IMR-90 (cell line): ENCODE measurements around the gene TMEM62. TPM values are rescaled to one million over a fixed set of nuclear protein-coding genes. Genes with fewer than 3 reads are reported as not detected.
A peak's percentile ranks its signal among the peaks of the same experiment; 100 is the strongest.

Source experiments
- ATAC-seq: fragments of 200-7000 bp; cut with Tn5 transposase; 2 replicates; pipeline ENCODE4 v1.9.1; 2020; ENCODE audit warnings: low read depth, mild to moderate bottlenecking, moderate library complexity
- BruUV-seq: library from RNA; stranded (reverse); fragments of 400-500 nt; replicated peaks from 2 replicates; lab custom pipeline; 2021; lab: Mats Ljungman, UMichigan
- CTCF ChIA-PET: fragments of 300-600 bp; formaldehyde crosslinking; extraction: SDS; loops from one replicate; lab custom pipeline; 2021; ENCODE audit warnings: antibody characterized with exemption; lab: Yijun Ruan, JAX
- POLR2A ChIA-PET: fragments of 300-600 bp; sonication (Branson Sonifier 250); formaldehyde crosslinking; loops from one replicate; lab custom pipeline; 2022; ENCODE audit warnings: antibody characterized with exemption; ENCODE audit not compliant: unreplicated experiment; lab: Charles Lee
- DNase-seq: peaks from one replicate; pipeline ENCODE4 v3.0.0; 2013
- H2AFZ ChIP-seq: replicated peaks from 2 replicates; pipeline ENCODE3; 2013; ENCODE audit warnings: low read length, mild to moderate bottlenecking; ENCODE audit not compliant: poor library complexity
- H2AK5ac ChIP-seq: 2 replicates; pipeline ENCODE4 v1.6.1; 2013; ENCODE audit warnings: low read depth, low read length, inconsistent platforms
- H2AK9ac ChIP-seq: replicated peaks from 2 replicates; pipeline ENCODE3; 2013; ENCODE audit warnings: mild to moderate bottlenecking, low read depth, low read length, moderate library complexity; ENCODE audit not compliant: poor library complexity
- H2BK120ac ChIP-seq: 2 replicates; pipeline ENCODE4 v1.6.1; 2013; ENCODE audit warnings: low read depth, low read length, inconsistent platforms
- H2BK15ac ChIP-seq: 3 replicates; pipeline ENCODE4 v1.6.1; 2013; ENCODE audit warnings: low read depth, low read length, inconsistent platforms
- H2BK20ac ChIP-seq: 2 replicates; pipeline ENCODE4 v1.6.1; 2013; ENCODE audit warnings: low read depth, mild to moderate bottlenecking, inconsistent platforms, low read length, moderate library complexity
- H2BK5ac ChIP-seq: 2 replicates; pipeline ENCODE4 v1.6.1; 2013; ENCODE audit warnings: mild to moderate bottlenecking, low read depth, low read length, inconsistent platforms; ENCODE audit not compliant: poor library complexity, severe bottlenecking
- H3K14ac ChIP-seq: replicated peaks from 2 replicates; pipeline ENCODE4 v1.6.1; 2013; ENCODE audit warnings: low read depth, low read length, inconsistent platforms
- H3K18ac ChIP-seq: 2 replicates; pipeline ENCODE4 v1.6.1; 2013; ENCODE audit warnings: low read depth, low read length, control low read depth
- H3K23ac ChIP-seq: 2 replicates; pipeline ENCODE4 v1.6.1; 2013; ENCODE audit warnings: low read depth, low read length, inconsistent platforms
- H3K27ac ChIP-seq: 2 replicates; pipeline ENCODE4 v1.5.1; 2013; ENCODE audit warnings: mild to moderate bottlenecking, control low read depth, low read length; ENCODE audit not compliant: insufficient read depth
- H3K27me3 ChIP-seq: 2 replicates; pipeline ENCODE4 v1.6.1; 2013; ENCODE audit warnings: low read length; ENCODE audit not compliant: control insufficient read depth, insufficient read depth
- H3K36me3 ChIP-seq: 2 replicates; pipeline ENCODE4 v1.6.1; 2013; ENCODE audit warnings: low read length, mixed read lengths; ENCODE audit not compliant: control insufficient read depth, insufficient read depth
- H3K4ac ChIP-seq: 2 replicates; pipeline ENCODE4 v1.6.1; 2013; ENCODE audit warnings: low read depth, low read length, inconsistent platforms
- H3K4me1 ChIP-seq: 2 replicates; pipeline ENCODE4 v1.6.1; 2013; ENCODE audit warnings: low read length, mixed read lengths; ENCODE audit not compliant: control insufficient read depth, insufficient read depth
- H3K4me2 ChIP-seq: 2 replicates; pipeline ENCODE4 v1.6.1; 2013; ENCODE audit warnings: low read depth, mild to moderate bottlenecking, control low read depth, low read length, moderate library complexity
- H3K4me3 ChIP-seq: 2 replicates; pipeline ENCODE4 v1.5.1; 2013; ENCODE audit warnings: low read depth, mild to moderate bottlenecking, control low read depth, low read length, moderate library complexity; ENCODE audit not compliant: insufficient read depth
- H3K56ac ChIP-seq: 2 replicates; pipeline ENCODE4 v1.6.1; 2013; ENCODE audit warnings: low read length, inconsistent platforms; ENCODE audit not compliant: insufficient read depth; ENCODE audit errors: extremely low read depth
- H3K79me1 ChIP-seq, 2 experiments: 2 replicates each; pipeline ENCODE4 v1.6.1; 2013; ENCODE audit warnings: low read length in 2 of 2, inconsistent platforms in 1 of 2, low read depth in 1 of 2
- H3K9ac ChIP-seq: 2 replicates; pipeline ENCODE4 v1.6.1; 2013; ENCODE audit warnings: low read depth, low read length, control low read depth
- H3K9me1 ChIP-seq: 2 replicates; pipeline ENCODE4 v1.6.1; 2013; ENCODE audit warnings: low read length, inconsistent platforms; ENCODE audit not compliant: insufficient read depth
- H3K9me3 ChIP-seq: 2 replicates; pipeline ENCODE4 v1.6.1; 2013; ENCODE audit warnings: low read length; ENCODE audit not compliant: control insufficient read depth, insufficient read depth
- H4K20me1 ChIP-seq: 2 replicates; pipeline ENCODE4 v1.6.1; 2013; ENCODE audit warnings: low read length, inconsistent platforms; ENCODE audit not compliant: insufficient read depth
- H4K5ac ChIP-seq: 2 replicates; pipeline ENCODE4 v1.6.1; 2013; ENCODE audit warnings: mild to moderate bottlenecking, low read depth, low read length, control low read depth
- H4K8ac ChIP-seq, 2 experiments: 2 replicates each; pipeline ENCODE4 v1.6.1; 2013; ENCODE audit warnings: low read depth in 2 of 2, low read length in 2 of 2, control low read depth in 1 of 2, inconsistent platforms in 1 of 2
- H4K91ac ChIP-seq: 2 replicates; pipeline ENCODE4 v1.6.1; 2013; ENCODE audit warnings: low read depth, low read length, inconsistent platforms; ENCODE audit not compliant: insufficient read depth
- BHLHE40 ChIP-seq: fragments of 150-350 bp; IDR thresholded peaks from 2 replicates; pipeline ENCODE4 v1.6.1; 2016; ENCODE audit warnings: mild to moderate bottlenecking, low read depth, low read length
- MAFK ChIP-seq: IDR thresholded peaks from 2 replicates; pipeline ENCODE4 v1.6.1; 2012; ENCODE audit warnings: low read depth, low read length, improper control_type of control experiment
- WGBS, 2 experiments: methylation state at CpG; one replicate each; pipeline versions ENCODE4 v1.1.5 to v1.1.7; 2013; ENCODE audit warnings: missing lambda C conversion rate in 2 of 2; ENCODE audit not compliant: insufficient read length in 1 of 2; ENCODE audit errors: extremely low coverage in 2 of 2; 5-methylcytosine and 5-hydroxymethylcytosine counted together
- dilution Hi-C: fragments of 300-500 bp; cut with HindIII; formaldehyde crosslinking; loops from one replicate; pipeline ENCODE4 v1.14.3; 2018; ENCODE audit warnings: low sequenced_read_pairs; ENCODE audit not compliant: unreplicated experiment
- in situ Hi-C: fragments of 300-500 bp; cut with MboI; formaldehyde crosslinking; loops from 3 replicates; pipeline ENCODE4 v1.14.3; 2019; ENCODE audit warnings: low sequenced_read_pairs, inconsistent platforms, mixed read lengths
- intact Hi-C: fragments of 100-400 bp; cut with micrococcal nuclease; formaldehyde crosslinking; loops from 2 replicates; pipeline ENCODE4 v1.10.0; 2022
- polyA plus RNA-seq, 3 experiments: library from polyadenylated mRNA; depleted of rRNA; stranded (reverse); fragments of >200 nt; gene quantifications; 2 replicates each; pipeline ENCODE4 v1.2.3, GENCODE V29; 2012; ENCODE audit warnings: low replicate concordance in 1 of 3
- total RNA-seq: library from RNA; depleted of rRNA; stranded (reverse); fragments of >200 nt; gene quantifications from 2 replicates; pipeline ENCODE4 v1.2.3, GENCODE V29; 2012

Gene TMEM62
- total and polyA plus RNA-seq, 2 of the 4 experiments (the other 2 are of a cell fraction): 3.7 to 5.6 TPM

GRCh38 chr15:43193710-43194109, 60.3 kb downstream of the TMEM62 start:
- dilution Hi-C loops: no loop called here
- no CpG with 5 or more reads among the region's 2 CpGs for WGBS, 2 experiments
- H3K36me3 ChIP-seq: peaks cover 30% of the 10 kb centered on the region
- no peak overlapping the region for H2AK9ac ChIP-seq
- H2BK5ac ChIP-seq: no peak overlapping the region
- H2BK20ac ChIP-seq: no peak overlapping the region
- no peak overlapping the region for H4K8ac ChIP-seq
- no peak overlapping the region for H3K14ac ChIP-seq
- no peaks in the 10 kb centered on the region for H3K27me3 ChIP-seq
- H2BK15ac ChIP-seq: no peak overlapping the region
- no peak overlapping the region for H3K56ac ChIP-seq
- H2AFZ ChIP-seq: no peak overlapping the region
- H3K4me2 ChIP-seq: no peak overlapping the region
- POLR2A ChIA-PET: no interaction called here
- in situ Hi-C loops: no loop called here
- peaks cover 5% of the 10 kb centered on the region for H3K4me1 ChIP-seq
- intact Hi-C loops: no loop called here
- H3K9me3 ChIP-seq: peaks cover 2% of the 10 kb centered on the region; the same call in 1 of the 2 replicates
- CTCF ChIA-PET: interaction anchor here (0.7 kb wide), 1 partner anchor 85 kb away, joined by 5 read pairs; no protein-coding TSS in a partner anchor
- no peak overlapping the region for H2AK5ac ChIP-seq
- no peak overlapping the region for H3K4ac ChIP-seq
- H3K9ac ChIP-seq: no peak overlapping the region
- 0 out of 4 replicates have a peak, but pooled peaks cover 0 to 5% of the 10 kb centered on the region in 2 experiments for H3K79me1 ChIP-seq
- H3K27ac ChIP-seq: no peak overlapping the region
- H3K23ac ChIP-seq: no peak overlapping the region
- ATAC-seq (no peak), DNase-seq (no peak)
- H4K91ac ChIP-seq: no peak overlapping the region
- no TSS peak for BruUV-seq
- H3K4me3 ChIP-seq: no peak overlapping the region
- H3K18ac ChIP-seq: no peak overlapping the region
- H3K9me1 ChIP-seq: no peaks in the 10 kb centered on the region; the same call in 1 of the 2 replicates
- no peaks in the 10 kb centered on the region for H4K20me1 ChIP-seq
- no peak overlapping the region for H4K5ac ChIP-seq
- H2BK120ac ChIP-seq: no peak overlapping the region
- no peak for TF ChIP-seq BHLHE40
- TF ChIP-seq MAFK: peak; percentile 62
